BJ (cell line): ENCODE measurements around the gene KIF16B. TPM values are rescaled to one million over a fixed set of nuclear protein-coding genes. Genes with fewer than 3 reads are reported as not detected.
"Not testable (repeated sequence)": the region's sequence is repeated elsewhere in the genome, so short reads cannot be mapped to it uniquely, and the experiment has no call there.

Source experiments
- CTCF ChIA-PET: fragments of 350-600 bp; formaldehyde crosslinking; extraction: SDS; loops from one replicate; lab custom pipeline; 2021; ENCODE audit warnings: antibody characterized with exemption, inconsistent platforms; lab: Yijun Ruan, JAX
- POLR2A ChIA-PET: fragments of 300-600 bp; sonication (Branson Sonifier 250); formaldehyde crosslinking; extraction: SDS; loops from one replicate; lab custom pipeline; 2021; ENCODE audit warnings: antibody characterized with exemption; lab: Charles Lee
- DNase-seq: peaks from one replicate; pipeline ENCODE4 v3.0.0-alpha.2; 2011; ENCODE audit warnings: low read depth
- H3K27me3 ChIP-seq: 2 replicates; pipeline ENCODE4 v1.6.0; 2011; ENCODE audit warnings: low read length; ENCODE audit not compliant: control insufficient read depth, insufficient read depth
- H3K36me3 ChIP-seq: 2 replicates; pipeline ENCODE4 v1.5.1; 2011; ENCODE audit warnings: low read length; ENCODE audit not compliant: control insufficient read depth, insufficient read depth
- H3K4me3 ChIP-seq: 2 replicates; pipeline ENCODE4 v1.5.1; 2011; ENCODE audit warnings: low read depth, mild to moderate bottlenecking, control low read depth, low read length
- CTCF ChIP-seq: IDR thresholded peaks from 2 replicates; pipeline ENCODE4 v1.5.1; 2011; ENCODE audit warnings: low read depth, mild to moderate bottlenecking, control low read depth, inconsistent platforms, low read length, moderate library complexity; ENCODE audit not compliant: insufficient read depth
- polyA plus RNA-seq: library from polyadenylated mRNA; depleted of rRNA; stranded (reverse); fragments of >200 nt; gene quantifications from 2 replicates; pipeline ENCODE4 v1.2.3, GENCODE V29; 2011

KIF16B gene
- polyA plus RNA-seq, 1 experiment: 3.2 TPM

GRCh38 chr20:16440686-16441085 is 132.6 kb downstream of the KIF16B start:
- POLR2A ChIA-PET: no interaction called here
- TF ChIP-seq CTCF: no peak
- no peak for DNase-seq
- no peaks in the 10 kb centered on the region for H3K36me3 ChIP-seq
- H3K4me3 ChIP-seq: no peak overlapping the region
- no peaks in the 10 kb centered on the region for H3K27me3 ChIP-seq
- CTCF ChIA-PET: no interaction called here

GRCh38 chr20:16439540-16439939 is 133.7 kb downstream of the KIF16B start:
- H3K27me3 ChIP-seq, POLR2A ChIA-PET, DNase-seq, H3K36me3 ChIP-seq, H3K4me3 ChIP-seq, CTCF ChIA-PET: not testable (repeated sequence)

- TF ChIP-seq CTCF: no peak
- POLR2A ChIA-PET: no interaction called here
Measured at GRCh38 chr20:16438100-16438499, 135.1 kb downstream of the KIF16B start.

GRCh38 chr20:16437387-16437996 is 135.8 kb downstream of the KIF16B start:
- no peak for DNase-seq
- ChIA-PET CTCF (interaction anchor here (0.6 to 1.0 kb wide), 2 partner anchors 9 to 227 kb away, joined by 3 read pairs; no protein-coding TSS in a partner anchor), POLR2A (no interaction called here)
- Histone ChIP-seq H3K4me3 (no peak overlapping the region), H3K36me3 (no peaks in the 10 kb centered on the region), H3K27me3 (no peaks in the 10 kb centered on the region)
- TF ChIP-seq CTCF: no peak

More at GRCh38 chr20:16438100-16438499, 135.1 kb downstream of the KIF16B start:
- CTCF ChIA-PET: interaction anchor here (0.6 to 1.0 kb wide), 2 partner anchors 9 to 227 kb away, joined by 3 read pairs; no protein-coding TSS in a partner anchor
- no peaks in the 10 kb centered on the region for H3K36me3 ChIP-seq
- H3K27me3 ChIP-seq: no peaks in the 10 kb centered on the region
- no peak for DNase-seq
- no peak overlapping the region for H3K4me3 ChIP-seq

- no peak for DNase-seq
- CTCF ChIA-PET: no interaction called here
- Histone ChIP-seq H3K36me3 (no peaks in the 10 kb centered on the region), H3K27me3 (no peaks in the 10 kb centered on the region), H3K4me3 (no peak overlapping the region)
- POLR2A ChIA-PET: no interaction called here
- TF ChIP-seq CTCF: peak; percentile 73
Measured at GRCh38 chr20:16434062-16434664, 139.1 kb downstream of the KIF16B start.
